Adrenal gland (tissue), 12 donors: Measurements from ENCODE around the gene RSL1D1. TPM values are rescaled to one million over a fixed set of nuclear protein-coding genes. Genes with fewer than 3 reads are reported as not detected.

Experiments used
- DNase-seq, 7 donors: peaks; one replicate each; pipeline ENCODE4 v3.0.0-alpha.2; 2019 to 2020
- H3K27ac ChIP-seq, 5 donors: fragments of 200-600 bp; sonication (generic) in 4 of 5; 1 replicate in 3 of 5; 2 replicates in 2 of 5; pipeline versions ENCODE4 v1.5.1 to v1.8.0; 2016 to 2020; ENCODE audit warnings: mild to moderate bottlenecking in 1 of 5
- H3K27me3 ChIP-seq: fragments of 200-600 bp; 2 replicates; pipeline ENCODE4 v1.8.0; 2021
- H3K36me3 ChIP-seq, 2 donors: fragments of 200-600 bp; replicated peaks in 1 of 2; 1 replicate in 1 of 2; 2 replicates in 1 of 2; pipeline versions ENCODE4 v1.5.1 to v1.8.0; 2018 to 2022
- H3K4me1 ChIP-seq, 2 donors: fragments of 200-600 bp; replicated peaks in 1 of 2; 1 replicate in 1 of 2; 2 replicates in 1 of 2; pipeline versions ENCODE4 v1.5.1 to v1.8.0; 2018 to 2021
- H3K4me3 ChIP-seq, 4 donors: fragments of 200-600 bp; sonication (generic) in 3 of 4; one replicate each; pipeline ENCODE4 v1.5.1; 2016 to 2018
- H3K9me3 ChIP-seq, 3 donors: fragments of 200-600 bp; sonication (generic) in 1 of 3; replicated peaks in 1 of 3; 1 replicate in 2 of 3; 2 replicates in 1 of 3; pipeline versions ENCODE4 v1.5.1 to v1.8.0; 2016 to 2021
- POLR2A ChIP-seq, 2 donors: fragments of 450-650 bp; IDR thresholded peaks; one replicate each; pipeline ENCODE4 v1.6.1; 2017; ENCODE audit warnings: antibody characterized with exemption in 2 of 2, mild to moderate bottlenecking in 2 of 2, moderate library complexity in 1 of 2
- WGBS, 4 donors: extraction: QIAGEN DNeasy Blood & Tissue Kit in 2 of 4; methylation state at CpG; one replicate each; pipeline versions ENCODE4 v1.1.5 to v1.1.7; 2013 to 2017; 5-methylcytosine and 5-hydroxymethylcytosine counted together
- intact Hi-C, 2 donors: fragments of 100-400 bp; cut with DNase I; formaldehyde crosslinking; loops; one replicate each; pipeline versions ENCODE4 v1.14.1 to v1.15.0; 2022 to 2023
- polyA plus RNA-seq, 3 donors: library from polyadenylated mRNA; stranded (reverse); fragments of 200-250 nt in 2 of 3; fragments of 350-450 nt in 1 of 3; fragmentation: Illumina TruSeq in 1 of 3; extraction: RNeasy Lipid Tissue Mini Kit (QIAGEN cat#74804) in 1 of 3; gene quantifications; one replicate each; pipeline ENCODE4 v1.2.3, GENCODE V29; 2013 to 2014
- total RNA-seq, 9 donors: library from RNA; depleted of rRNA in 4 of 9; stranded (reverse); fragments of >200 nt in 4 of 9; fragments of 120-200 nt in 1 of 9; fragmentation: NEBNext Ultra II Directional in 1 of 9; extraction: Animal tissue kit (Norgen Biotek cat#: 25700) in 1 of 9; gene quantifications; one replicate each; pipeline versions ENCODE4 v1.1.0 to v1.2.4, GENCODE V29; 2013 to 2023
- TF ChIP-seq, protein P1 (sequence below), 6 experiments: fragments of 450-650 bp in 4 of 6; fragments of 200-600 bp in 2 of 6; sonication (generic) in 1 of 6; IDR thresholded peaks; 1 replicate in 5 of 6; 2 replicates in 1 of 6; pipeline versions ENCODE4 v1.5.1 to v1.8.0; 2016 to 2021; ENCODE audit warnings: antibody characterized with exemption in 6 of 6, mild to moderate bottlenecking in 2 of 6, moderate library complexity in 1 of 6
- donor health status: healthy with polysubstance abuse.
- donor health status: Bipolar disorder and iron deficiency.
- donor health status: DM: yes; HTN: yes; CAD: no.
- donor health status: DM: no; HTN: no; CAD: no.
- donor health status: DM: no; HTN: no; CAD: no.
- donor health status: DM: yes; HTN: yes; CAD: no.

Gene RSL1D1
- total and polyA plus RNA-seq, 12 donors = 40.1 to 511 (median 124) TPM

DNA sequence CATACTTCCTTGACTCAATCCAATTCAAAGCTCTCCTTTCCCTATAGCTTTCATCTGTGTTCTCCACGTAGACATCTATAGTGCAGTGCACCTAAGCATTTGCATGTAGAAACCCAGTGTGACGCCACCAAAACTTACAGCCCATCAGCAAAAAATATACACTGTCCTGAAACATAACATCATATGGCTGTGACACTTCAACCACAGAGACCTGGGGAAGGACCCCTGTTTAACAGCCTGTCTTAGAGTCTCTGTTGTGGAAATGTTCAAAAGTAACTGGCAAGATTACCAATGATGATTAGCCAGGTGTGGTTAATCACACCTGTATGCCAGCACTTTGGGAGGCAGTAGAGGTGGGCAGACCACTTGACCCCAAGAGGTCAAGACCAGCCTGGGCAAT is 42.2 kb upstream of the RSL1D1 start:
- 92 to 99% (median 97%) methylated on average over 2 of the region's 2 CpGs for WGBS, 4 donors

DNA sequence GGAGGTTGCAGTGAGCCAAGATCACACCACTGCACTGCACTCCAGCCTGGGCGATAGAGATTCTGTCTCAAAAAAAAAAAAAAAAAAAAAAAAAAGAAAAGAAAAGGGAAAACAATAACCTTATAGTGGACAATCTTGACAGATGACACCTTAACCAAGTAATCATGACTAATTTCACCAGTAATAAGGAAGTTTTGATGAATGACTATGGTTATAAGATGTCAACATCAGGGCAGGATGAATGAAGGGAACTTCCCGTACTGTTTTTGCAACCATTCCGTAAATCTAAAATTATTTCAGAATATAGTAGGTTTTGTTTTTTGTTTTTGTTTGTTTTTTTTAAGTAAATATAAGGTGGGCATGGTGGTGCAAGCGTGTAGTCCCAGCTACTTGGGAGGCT is 41.4 kb upstream of the RSL1D1 start:
- TF ChIP-seq, protein P1, sequence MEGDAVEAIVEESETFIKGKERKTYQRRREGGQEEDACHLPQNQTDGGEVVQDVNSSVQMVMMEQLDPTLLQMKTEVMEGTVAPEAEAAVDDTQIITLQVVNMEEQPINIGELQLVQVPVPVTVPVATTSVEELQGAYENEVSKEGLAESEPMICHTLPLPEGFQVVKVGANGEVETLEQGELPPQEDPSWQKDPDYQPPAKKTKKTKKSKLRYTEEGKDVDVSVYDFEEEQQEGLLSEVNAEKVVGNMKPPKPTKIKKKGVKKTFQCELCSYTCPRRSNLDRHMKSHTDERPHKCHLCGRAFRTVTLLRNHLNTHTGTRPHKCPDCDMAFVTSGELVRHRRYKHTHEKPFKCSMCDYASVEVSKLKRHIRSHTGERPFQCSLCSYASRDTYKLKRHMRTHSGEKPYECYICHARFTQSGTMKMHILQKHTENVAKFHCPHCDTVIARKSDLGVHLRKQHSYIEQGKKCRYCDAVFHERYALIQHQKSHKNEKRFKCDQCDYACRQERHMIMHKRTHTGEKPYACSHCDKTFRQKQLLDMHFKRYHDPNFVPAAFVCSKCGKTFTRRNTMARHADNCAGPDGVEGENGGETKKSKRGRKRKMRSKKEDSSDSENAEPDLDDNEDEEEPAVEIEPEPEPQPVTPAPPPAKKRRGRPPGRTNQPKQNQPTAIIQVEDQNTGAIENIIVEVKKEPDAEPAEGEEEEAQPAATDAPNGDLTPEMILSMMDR (IDR thresholded peaks at IDR 0.05) = no peak
- TF ChIP-seq POLR2A (IDR thresholded peaks at IDR 0.05) = no peak
- 71 to 95% (median 84%) methylated on average over 4 of the region's 4 CpGs for WGBS, 4 donors
- no peaks in the 10 kb centered on the region for H3K9me3 ChIP-seq
- DNase-seq = no peak
- H3K4me3 ChIP-seq = no peak overlapping the region
- intact Hi-C loops = no loop called here
- H3K27ac ChIP-seq = no peak overlapping the region
- peaks cover 0 to 43% of the 10 kb centered on the region in 2 donors for H3K36me3 ChIP-seq
- peaks cover 5 to 10% of the 10 kb centered on the region in 2 donors for H3K4me1 ChIP-seq
- H3K27me3 ChIP-seq = no peaks in the 10 kb centered on the region

More for the DNA sequence above, 42.2 kb upstream of the RSL1D1 start:
- no peak for DNase-seq
- H3K9me3 ChIP-seq = no peaks in the 10 kb centered on the region
- no peak overlapping the region for H3K4me3 ChIP-seq
- intact Hi-C loops = no loop called here
- peaks cover 5 to 15% of the 10 kb centered on the region in 2 donors for H3K4me1 ChIP-seq
- no peak overlapping the region for H3K27ac ChIP-seq
- H3K36me3 ChIP-seq = peaks cover 0 to 35% of the 10 kb centered on the region in 2 donors
- H3K27me3 ChIP-seq = no peaks in the 10 kb centered on the region
- TF ChIP-seq, protein P1 (IDR thresholded peaks at IDR 0.05) = no peak
- TF ChIP-seq POLR2A (IDR thresholded peaks at IDR 0.05) = no peak

DNA sequence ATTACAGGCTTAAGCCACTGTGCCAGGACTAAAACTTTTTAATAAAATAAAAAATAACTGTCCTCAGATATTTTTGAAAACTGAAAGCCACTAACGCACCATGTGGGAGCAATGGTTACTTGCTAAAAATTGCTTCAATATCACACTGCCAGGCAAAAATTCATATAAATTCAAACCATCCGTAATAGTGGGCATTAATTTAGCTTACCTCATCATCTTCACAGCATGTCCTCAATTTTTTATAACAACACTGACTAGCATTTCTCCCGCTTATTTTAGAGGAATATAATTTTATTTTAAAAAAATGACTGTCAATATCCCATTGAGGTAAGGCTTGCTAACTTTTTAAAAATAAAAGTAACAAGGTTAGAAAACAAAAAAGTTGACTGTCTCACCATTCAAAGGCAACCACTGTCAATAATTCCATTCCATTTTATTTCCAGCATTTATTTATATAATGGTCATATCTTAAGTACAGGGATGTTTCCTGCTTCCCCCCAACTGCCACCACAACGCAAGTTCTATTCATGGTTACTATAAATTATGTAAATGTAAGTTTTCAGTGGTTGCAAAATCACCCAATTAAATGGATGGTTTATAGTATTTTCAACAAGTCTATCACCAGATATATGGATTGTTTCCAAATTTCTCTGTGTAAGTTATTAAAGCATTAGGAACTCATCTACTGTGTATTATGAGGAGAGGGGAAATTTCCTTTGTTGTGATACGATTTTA is 39.1 kb upstream of the RSL1D1 start:
- H3K27ac ChIP-seq = no peak overlapping the region
- peaks cover 0 to 63% of the 10 kb centered on the region in 2 donors for H3K36me3 ChIP-seq
- TF ChIP-seq POLR2A (IDR thresholded peaks at IDR 0.05) = no peak
- TF ChIP-seq, protein P1 (IDR thresholded peaks at IDR 0.05) = no peak
- H3K27me3 ChIP-seq = no peaks in the 10 kb centered on the region
- no peak overlapping the region for H3K4me3 ChIP-seq
- 88 to 93% (median 90%) methylated on average over 5 of the region's 5 CpGs for WGBS, 4 donors
- no peaks in the 10 kb centered on the region for H3K9me3 ChIP-seq
- intact Hi-C loops = no loop called here
- no peaks in the 10 kb centered on the region for H3K4me1 ChIP-seq
- no peak for DNase-seq

DNA sequence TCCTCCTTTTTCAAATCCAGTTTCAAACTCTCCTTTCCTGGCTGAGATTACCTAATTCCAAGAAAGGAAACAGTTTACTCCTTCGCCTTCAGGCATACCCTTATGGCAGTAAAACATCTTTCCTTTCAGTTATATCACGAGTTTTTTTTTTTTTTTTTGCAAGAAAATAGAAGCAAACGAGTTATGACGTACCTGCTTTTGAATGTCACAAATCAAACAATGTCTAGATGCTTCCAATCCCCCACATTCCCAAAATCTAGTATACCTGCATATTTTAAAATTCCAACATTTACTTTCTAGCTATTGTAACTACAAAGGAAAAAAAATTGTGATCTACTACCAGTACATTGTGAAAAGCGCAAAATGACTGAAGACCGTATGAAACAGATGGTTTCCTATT is 35.5 kb upstream of the RSL1D1 start:
- Histone ChIP-seq H3K27me3 (no peaks in the 10 kb centered on the region), H3K27ac (no peak overlapping the region), H3K4me1 (no peaks in the 10 kb centered on the region), H3K9me3 (no peaks in the 10 kb centered on the region), H3K4me3 (no peak overlapping the region), H3K36me3 (peaks cover 0 to 87% of the 10 kb centered on the region in 2 donors)
- 88 to 91% (median 89%) methylated on average over 6 of the region's 6 CpGs for WGBS, 4 donors
- intact Hi-C loops = no loop called here
- no peak for TF ChIP-seq POLR2A (IDR thresholded peaks at IDR 0.05)
- TF ChIP-seq, protein P1 (IDR thresholded peaks at IDR 0.05) = no peak
- no peak for DNase-seq
